BE2C (cell line): ENCODE results near the gene OR5L1. TPM values are rescaled to one million over a fixed set of nuclear protein-coding genes. Genes with fewer than 3 reads are reported as not detected.

Source experiments
- DNase-seq: peaks from one replicate; pipeline ENCODE4 v3.0.0-alpha.2; 2020
- H3K27me3 ChIP-seq: fragments of 250-450 bp; sonication (Bioruptor Pico); 2 replicates; pipeline ENCODE4 v1.5.1; 2020; ENCODE audit warnings: mild to moderate bottlenecking
- H3K36me3 ChIP-seq: fragments of 250-450 bp; sonication (Bioruptor Pico); 2 replicates; pipeline ENCODE4 v1.5.1; 2020; ENCODE audit warnings: mild to moderate bottlenecking
- H3K4me1 ChIP-seq: fragments of 250-450 bp; sonication (Bioruptor Pico); 2 replicates; pipeline ENCODE4 v1.5.1; 2020
- H3K4me3 ChIP-seq: 2 replicates; pipeline ENCODE4 v1.5.1; 2011; ENCODE audit warnings: low read depth, low read length
- H3K9me3 ChIP-seq: fragments of 250-450 bp; sonication (Bioruptor Pico); 2 replicates; pipeline ENCODE4 v1.5.1; 2020
- CTCF ChIP-seq: IDR thresholded peaks from 2 replicates; pipeline ENCODE4 v1.5.1; 2012; ENCODE audit warnings: mild to moderate bottlenecking, low read depth, low read length
- polyA plus RNA-seq: library from polyadenylated mRNA; unstranded; fragments of >200 nt; gene quantifications from one replicate; pipeline ENCODE4 v1.2.1, GENCODE V29; 2012; ENCODE audit warnings: low read depth, missing spikeins; ENCODE audit not compliant: insufficient read length, insufficient read depth

Gene OR5L1
- polyA plus RNA-seq = not detected

DNA sequence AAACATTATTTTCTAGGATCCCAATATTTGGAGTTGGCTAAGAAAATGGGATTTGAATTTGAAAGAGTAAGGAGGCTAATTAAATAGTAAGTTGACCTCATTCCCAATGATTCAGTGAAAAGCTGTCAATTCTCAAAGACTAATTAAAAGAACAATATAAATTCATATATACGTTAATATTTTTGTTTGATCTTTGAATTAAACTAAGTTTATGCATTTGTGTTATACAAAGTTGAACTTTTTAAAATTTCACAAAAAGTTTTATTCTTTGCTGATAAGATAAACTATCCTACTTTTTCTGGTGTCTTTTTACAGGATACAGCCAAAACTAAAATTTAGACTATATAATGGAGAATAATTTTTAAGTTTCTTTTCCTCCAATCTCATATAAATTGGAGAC is at the start of gene OR5L1:
Gene OR5L1 (plus strand): TSS at position 301 of the 400 bp plus-strand sequence. CDS start 100 bp downstream, outside the sequence.
- no peak for TF ChIP-seq CTCF
- H3K36me3 ChIP-seq = no peaks in the 10 kb centered on the region
- DNase-seq = no peak
- no peaks in the 10 kb centered on the region for H3K9me3 ChIP-seq
- H3K4me3 ChIP-seq = no peak within 1 kb of the TSS
- H3K27me3 ChIP-seq = no peaks in the 10 kb centered on the region
- H3K4me1 ChIP-seq = no peaks in the 10 kb centered on the region

DNA sequence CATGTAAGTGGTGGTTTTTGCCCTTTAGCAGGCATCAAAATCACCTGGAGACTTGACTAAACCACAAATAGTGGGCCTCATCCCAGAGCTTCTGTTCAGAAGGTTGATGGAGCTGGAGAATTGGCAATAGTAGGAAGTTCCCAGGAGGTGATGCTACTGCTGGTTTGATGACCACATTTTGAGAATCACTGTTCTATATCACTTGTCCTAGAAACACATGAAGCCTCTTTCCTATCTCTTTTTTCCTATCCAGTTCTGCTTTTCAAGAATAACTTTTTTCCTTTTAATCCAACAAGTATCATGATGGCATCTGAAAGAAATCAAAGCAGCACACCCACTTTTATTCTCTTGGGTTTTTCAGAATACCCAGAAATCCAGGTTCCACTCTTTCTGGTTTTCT is 38.0 kb upstream of the OR5L1 start, which contains the start of gene OR5D13:
Gene OR5D13 (plus strand): TSS at position 301 of the 400 bp plus-strand sequence. CDS start 0 bp downstream, at position 301.
- Histone ChIP-seq H3K9me3 (no peaks in the 10 kb centered on the region), H3K4me3 (no peak within 1 kb of the TSS), H3K36me3 (no peaks in the 10 kb centered on the region), H3K27me3 (no peaks in the 10 kb centered on the region), H3K4me1 (no peaks in the 10 kb centered on the region)
- no peak for TF ChIP-seq CTCF
- no peak for DNase-seq

- no peaks in the 10 kb centered on the region for H3K4me1 ChIP-seq
- no peaks in the 10 kb centered on the region for H3K9me3 ChIP-seq
- TF ChIP-seq CTCF = no peak
- no peaks in the 10 kb centered on the region for H3K27me3 ChIP-seq
- H3K4me3 ChIP-seq = no peak overlapping the region
- no peak for DNase-seq
- H3K36me3 ChIP-seq = no peaks in the 10 kb centered on the region
These were observed 19.6 kb upstream of the OR5L1 start for GRCh38 chr11:55791606-55792005.

DNA sequence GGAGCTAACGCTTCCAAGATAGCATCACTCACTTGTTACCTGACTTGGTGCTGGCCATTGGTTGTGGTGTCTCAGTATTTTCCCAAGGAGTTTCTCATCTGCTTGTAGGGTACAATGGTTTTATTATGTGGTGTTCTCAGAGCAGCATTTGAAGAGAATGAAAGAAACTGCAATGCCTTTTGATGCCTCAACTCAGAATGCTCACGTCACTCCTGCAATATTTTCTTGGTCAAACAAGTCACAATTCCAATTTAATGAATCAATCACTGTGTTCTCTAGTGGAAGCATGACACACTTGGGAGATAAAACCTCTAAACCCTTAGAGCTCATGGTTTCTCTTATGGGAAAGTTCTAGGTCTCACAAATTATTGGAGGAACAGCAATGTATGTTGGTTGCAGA is 17.8 kb upstream of the OR5L1 start:
- H3K4me3 ChIP-seq = no peak overlapping the region
- TF ChIP-seq CTCF = no peak
- no peaks in the 10 kb centered on the region for H3K9me3 ChIP-seq
- H3K36me3 ChIP-seq = no peaks in the 10 kb centered on the region
- H3K27me3 ChIP-seq = no peaks in the 10 kb centered on the region
- no peaks in the 10 kb centered on the region for H3K4me1 ChIP-seq
- DNase-seq = no peak

DNA sequence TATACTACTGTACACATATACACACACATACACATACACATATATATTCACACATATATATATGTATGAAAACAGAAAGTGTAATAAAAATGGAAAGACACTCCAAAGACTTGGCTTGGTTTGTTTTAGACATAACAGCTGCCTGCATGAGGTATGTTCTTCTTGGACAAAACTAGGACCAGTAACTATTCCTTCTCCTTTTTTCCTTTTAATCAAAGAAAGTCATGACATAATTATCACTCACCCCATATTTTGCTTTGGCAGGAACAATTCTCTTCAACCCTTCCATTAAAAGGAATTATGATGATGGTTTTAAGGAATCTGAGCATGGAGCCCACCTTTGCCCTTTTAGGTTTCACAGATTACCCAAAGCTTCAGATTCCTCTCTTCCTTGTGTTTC is 15.9 kb upstream of the OR5L1 start, which contains the start of gene OR5D14:
Gene OR5D14 (plus strand): TSS at position 301 of the 400 bp plus-strand sequence. CDS start 0 bp downstream, at position 301.
- no peak for TF ChIP-seq CTCF
- H3K27me3 ChIP-seq = no peaks in the 10 kb centered on the region
- no peak for DNase-seq
- no peaks in the 10 kb centered on the region for H3K4me1 ChIP-seq
- no peaks in the 10 kb centered on the region for H3K9me3 ChIP-seq
- H3K4me3 ChIP-seq = no peak within 1 kb of the TSS
- H3K36me3 ChIP-seq = no peaks in the 10 kb centered on the region

- TF ChIP-seq CTCF = no peak
- H3K4me3 ChIP-seq = no peak overlapping the region
- H3K4me1 ChIP-seq = no peaks in the 10 kb centered on the region
- no peaks in the 10 kb centered on the region for H3K9me3 ChIP-seq
- DNase-seq = no peak
- no peaks in the 10 kb centered on the region for H3K27me3 ChIP-seq
- no peaks in the 10 kb centered on the region for H3K36me3 ChIP-seq
These were observed 4.9 kb upstream of the OR5L1 start for GRCh38 chr11:55806248-55806647.
